Urothelium cell line (cell line): ENCODE data around the gene HPCAL4.

Source experiments
- DNase-seq: peaks from one replicate; pipeline ENCODE4 v3.0.0; 2011; ENCODE audit warnings: low spot score, mixed read lengths
- FAIRE-seq: peaks from 2 replicates; lab custom pipeline; 2011; peaks lifted over from hg19 to GRCh38; lab: Jason Lieb, UNC

The HPCAL4 gene

DNA sequence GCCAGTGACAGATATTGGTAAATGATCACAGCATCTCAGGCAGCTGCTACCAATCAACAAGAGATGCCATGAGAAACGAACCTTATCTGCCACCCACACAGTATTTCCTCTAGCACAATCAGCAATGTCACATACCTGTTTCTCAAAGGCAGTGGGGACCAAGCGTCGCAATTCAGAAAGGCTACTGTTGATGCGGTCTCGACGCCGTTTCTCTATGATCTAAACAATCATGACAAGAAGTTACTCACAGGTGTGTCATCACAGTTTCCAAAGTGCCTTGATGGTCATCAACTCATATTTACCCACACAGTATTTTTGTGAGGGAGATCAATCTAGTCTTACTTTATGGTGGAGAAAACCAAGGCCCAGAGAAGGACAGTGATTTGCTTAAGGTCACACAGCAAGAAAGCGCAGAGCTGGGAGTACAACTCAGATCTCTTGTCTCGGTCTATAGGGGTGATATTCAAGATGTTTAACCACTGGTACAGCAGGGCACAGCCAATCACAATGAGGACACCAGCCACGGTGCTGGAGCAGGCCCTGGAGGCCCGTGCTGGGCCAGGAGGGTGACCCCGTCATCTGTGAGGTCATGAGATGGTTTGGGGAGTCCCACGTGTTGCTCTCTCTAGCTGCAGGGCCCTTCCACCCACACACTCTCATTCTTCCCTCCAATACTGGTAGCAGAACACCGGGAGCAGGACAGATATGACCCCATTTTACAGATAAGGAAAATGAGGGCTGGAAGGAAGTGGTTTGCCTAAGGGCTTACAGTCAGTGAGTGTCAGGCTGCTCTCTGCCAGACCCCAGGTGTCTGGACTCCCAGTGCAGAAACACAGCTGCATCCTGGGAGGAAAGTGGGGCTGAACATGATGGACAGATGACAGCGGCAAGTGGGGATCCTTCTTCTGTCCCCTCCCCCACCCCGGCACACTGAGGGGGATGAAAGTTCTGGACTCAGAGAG lies 59.6 kb downstream of the HPCAL4 start:
- no peak for DNase-seq
- no peak for FAIRE-seq

DNA sequence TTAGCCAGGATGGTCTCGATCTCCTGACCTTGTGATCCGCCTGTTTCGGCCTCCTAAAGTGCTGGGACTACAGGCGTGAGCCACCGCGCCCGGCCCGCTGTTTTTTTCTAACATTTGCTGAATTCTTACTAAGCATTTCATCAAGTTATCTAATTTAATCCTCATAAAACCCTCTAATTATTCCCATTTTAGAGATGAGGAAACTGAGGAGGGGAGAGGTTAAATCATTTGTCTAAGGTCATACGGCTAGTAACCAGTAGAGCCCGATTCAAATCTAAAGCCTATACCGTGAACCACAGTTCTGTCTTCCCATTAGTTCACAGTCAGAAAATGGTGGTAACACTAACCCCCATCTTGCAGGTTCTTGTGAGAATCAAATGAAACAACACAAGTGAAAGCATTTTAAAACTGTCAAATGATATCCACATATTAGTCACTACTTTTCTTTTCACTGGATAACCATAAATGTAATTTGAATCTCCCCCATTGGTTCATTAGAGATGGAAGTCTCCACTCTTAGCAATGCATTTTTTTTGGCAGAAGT lies 62.4 kb downstream of the HPCAL4 start:
- FAIRE-seq: no peak

More for the DNA sequence above, 62.4 kb downstream of the HPCAL4 start:
- no peak for DNase-seq
